AG04450 (cell line): ENCODE measurements around the gene SCAI. TPM values are rescaled to one million over a fixed set of nuclear protein-coding genes. Genes with fewer than 3 reads are reported as not detected.

Source experiments
- CTCF ChIA-PET: fragments of 300-600, 350-600 bp; formaldehyde crosslinking; extraction: SDS; loops from one replicate; lab custom pipeline; 2022; ENCODE audit warnings: antibody characterized with exemption, inconsistent platforms; lab: Charles Lee
- POLR2A ChIA-PET: fragments of 350-600 bp; formaldehyde crosslinking; extraction: SDS; loops from one replicate; lab custom pipeline; 2021; ENCODE audit warnings: antibody characterized with exemption, inconsistent platforms; lab: Yijun Ruan, JAX
- DNase-seq: peaks from one replicate; pipeline ENCODE4 v3.0.0-alpha.2; 2011; ENCODE audit warnings: low read depth, low spot score
- H3K27ac ChIP-seq: one replicate; pipeline ENCODE4 v1.5.1; 2012; ENCODE audit warnings: low read depth, low read length, control low read depth
- H3K27me3 ChIP-seq: one replicate; pipeline ENCODE4 v1.6.0; 2012; ENCODE audit warnings: low read length; ENCODE audit not compliant: control insufficient read depth, insufficient read depth
- H3K4me3 ChIP-seq: 2 replicates; pipeline ENCODE4 v1.5.1; 2011; ENCODE audit warnings: mild to moderate bottlenecking, low read depth, low read length, control low read depth
- H3K9me3 ChIP-seq: 2 replicates; pipeline ENCODE4 v1.5.1; 2012; ENCODE audit warnings: low read length; ENCODE audit not compliant: control insufficient read depth, insufficient read depth
- polyA plus RNA-seq: library from polyadenylated mRNA; depleted of rRNA; stranded (reverse); fragments of >200 nt; gene quantifications from 2 replicates; pipeline ENCODE4 v1.2.3, GENCODE V29; 2011; rRNA removed
- TF ChIP-seq, protein P1 (sequence below): IDR thresholded peaks from 2 replicates; pipeline ENCODE4 v1.5.1; 2011; ENCODE audit warnings: low read depth, low read length, control low read depth, inconsistent platforms

SCAI gene
- polyA plus RNA-seq, 1 experiment = 13.9 TPM

DNA sequence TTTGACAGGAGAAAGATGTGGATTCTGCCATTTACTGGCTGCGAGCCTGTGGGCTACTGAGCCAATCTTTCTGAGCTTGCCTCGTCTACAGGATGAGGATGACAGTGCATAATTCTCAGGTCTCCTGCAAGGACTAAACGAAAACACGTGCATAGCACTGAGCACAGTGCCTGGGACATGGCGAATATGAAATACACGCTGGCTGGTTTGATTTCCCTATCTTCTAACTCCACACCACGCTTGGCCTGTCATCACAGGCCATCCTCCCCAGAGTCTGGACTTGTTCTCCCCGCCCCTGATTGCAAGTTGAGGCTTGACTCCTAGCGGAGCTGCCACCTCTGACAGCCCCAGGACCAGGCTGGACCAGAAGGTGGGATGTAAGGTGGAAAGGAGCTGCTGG lies 243.5 kb downstream of the SCAI start:
- Histone ChIP-seq H3K9me3 (no peaks in the 10 kb centered on the region), H3K27me3 (no peaks in the 10 kb centered on the region), H3K4me3 (no peak overlapping the region), H3K27ac (peak overlapping the region; percentile 21)
- TF ChIP-seq, protein P1, sequence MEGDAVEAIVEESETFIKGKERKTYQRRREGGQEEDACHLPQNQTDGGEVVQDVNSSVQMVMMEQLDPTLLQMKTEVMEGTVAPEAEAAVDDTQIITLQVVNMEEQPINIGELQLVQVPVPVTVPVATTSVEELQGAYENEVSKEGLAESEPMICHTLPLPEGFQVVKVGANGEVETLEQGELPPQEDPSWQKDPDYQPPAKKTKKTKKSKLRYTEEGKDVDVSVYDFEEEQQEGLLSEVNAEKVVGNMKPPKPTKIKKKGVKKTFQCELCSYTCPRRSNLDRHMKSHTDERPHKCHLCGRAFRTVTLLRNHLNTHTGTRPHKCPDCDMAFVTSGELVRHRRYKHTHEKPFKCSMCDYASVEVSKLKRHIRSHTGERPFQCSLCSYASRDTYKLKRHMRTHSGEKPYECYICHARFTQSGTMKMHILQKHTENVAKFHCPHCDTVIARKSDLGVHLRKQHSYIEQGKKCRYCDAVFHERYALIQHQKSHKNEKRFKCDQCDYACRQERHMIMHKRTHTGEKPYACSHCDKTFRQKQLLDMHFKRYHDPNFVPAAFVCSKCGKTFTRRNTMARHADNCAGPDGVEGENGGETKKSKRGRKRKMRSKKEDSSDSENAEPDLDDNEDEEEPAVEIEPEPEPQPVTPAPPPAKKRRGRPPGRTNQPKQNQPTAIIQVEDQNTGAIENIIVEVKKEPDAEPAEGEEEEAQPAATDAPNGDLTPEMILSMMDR = no peak
- POLR2A ChIA-PET = no interaction called here
- CTCF ChIA-PET = no interaction called here
- DNase-seq = no peak

DNA sequence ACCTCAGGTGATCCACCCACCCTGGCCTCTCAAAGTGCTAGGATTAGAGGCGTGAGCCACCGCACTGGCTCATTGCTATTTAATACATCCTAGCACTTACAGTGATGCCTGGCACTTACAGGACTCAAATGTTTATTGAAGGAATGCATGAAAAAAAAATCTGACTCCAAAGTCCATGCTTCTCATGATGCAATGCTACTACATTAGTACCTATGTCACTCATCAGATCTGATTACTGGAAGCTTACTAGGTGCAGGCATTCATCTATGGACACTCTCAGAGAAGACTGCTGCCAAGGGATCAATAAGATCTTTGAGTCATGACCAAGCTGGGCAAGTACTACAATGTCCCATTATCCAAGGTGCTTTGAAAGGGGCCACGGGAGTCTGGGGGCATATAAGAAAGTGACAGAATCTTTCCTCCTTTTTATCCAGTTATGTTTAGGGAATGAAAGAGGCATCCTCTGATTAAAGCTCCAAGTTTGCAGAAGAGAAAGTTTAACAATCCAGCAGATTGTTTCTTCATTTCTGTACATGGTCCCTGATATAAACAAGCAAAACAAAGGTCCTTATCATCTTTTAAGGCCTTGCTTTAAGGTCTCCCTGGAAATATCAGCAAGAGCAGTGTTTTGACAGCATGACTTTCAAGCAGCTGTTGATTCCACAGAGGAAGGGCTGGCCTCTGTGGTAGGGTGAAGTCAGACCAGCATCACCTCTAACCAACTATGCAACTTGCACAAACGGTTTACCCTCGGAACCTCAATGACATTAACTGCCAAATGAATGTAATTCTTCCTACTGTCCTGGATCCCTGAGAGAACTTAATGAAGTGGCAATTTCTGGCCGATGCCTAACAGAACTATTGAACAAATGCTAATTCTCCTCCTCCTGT lies 245.5 kb downstream of the SCAI start:
- TF ChIP-seq, protein P1 = no peak
- POLR2A ChIA-PET = no interaction called here
- no peaks in the 10 kb centered on the region for H3K27me3 ChIP-seq
- no peak overlapping the region for H3K27ac ChIP-seq
- no peaks in the 10 kb centered on the region for H3K9me3 ChIP-seq
- no peak overlapping the region for H3K4me3 ChIP-seq
- CTCF ChIA-PET = no interaction called here
- DNase-seq = no peak

DNA sequence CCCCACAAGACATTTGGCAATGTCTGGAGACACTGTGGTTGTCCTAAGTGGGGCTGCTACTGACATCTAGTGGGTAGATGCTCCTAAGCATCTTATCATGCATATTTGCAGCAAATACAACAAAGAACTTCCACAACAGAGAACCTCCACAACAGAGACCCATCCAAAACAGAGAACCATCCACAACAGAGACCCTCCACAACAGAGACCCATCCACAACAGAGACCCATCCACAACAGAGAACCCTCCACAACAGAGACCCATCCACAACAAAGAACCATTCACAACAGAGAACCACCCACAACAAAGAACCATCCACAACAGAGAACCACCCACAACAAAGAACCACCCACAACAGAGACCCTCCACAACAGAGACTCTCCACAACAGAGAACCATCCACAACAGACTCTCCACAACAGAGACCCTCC lies 248.6 kb downstream of the SCAI start:
- ChIA-PET POLR2A (no interaction called here), CTCF (interaction anchor here (0.6 to 1.9 kb wide), 10 partner anchors 10 to 272 kb away, joined by 3 to 38 read pairs (median 3); partner anchors contain the start of genes NR6A1 and WDR38)
- Histone ChIP-seq H3K27ac (no peak overlapping the region), H3K4me3 (no peak overlapping the region), H3K27me3 (no peaks in the 10 kb centered on the region), H3K9me3 (no peaks in the 10 kb centered on the region)
- DNase-seq = no peak
- TF ChIP-seq, protein P1 = peak; percentile 70

DNA sequence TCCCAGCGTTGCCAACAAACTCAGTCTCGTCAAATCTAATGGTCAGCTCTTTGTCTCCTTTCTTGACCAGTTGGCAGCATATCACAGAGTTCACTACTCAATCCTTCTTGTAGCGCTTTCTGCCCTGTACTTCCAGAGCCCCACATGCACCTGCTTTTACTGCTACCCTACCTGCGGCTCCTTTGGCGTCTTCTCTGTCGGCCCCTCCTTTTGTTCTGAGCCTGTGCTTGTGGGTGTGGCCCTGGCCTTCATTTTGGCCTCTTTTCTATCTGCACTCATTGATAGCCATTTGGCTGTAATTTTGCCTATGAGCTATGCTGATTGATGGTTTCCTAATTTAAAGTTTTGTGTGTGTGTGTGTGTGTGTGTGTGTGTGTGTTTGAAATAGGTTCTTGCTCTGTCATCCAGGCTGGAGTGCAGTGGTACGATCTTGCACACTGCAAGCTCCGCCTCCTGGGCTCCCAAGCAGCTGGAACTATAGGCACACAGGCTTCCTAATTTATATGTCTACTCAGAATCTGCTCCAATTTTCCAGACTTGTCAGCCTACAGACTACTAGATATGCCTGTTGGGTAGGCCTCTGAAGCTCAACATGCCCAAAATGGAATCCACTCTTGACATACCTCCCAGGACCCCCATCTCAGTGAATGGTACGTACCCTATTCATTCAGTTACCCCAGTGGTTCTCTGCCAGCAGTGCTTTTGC lies 249.1 kb downstream of the SCAI start:
- TF ChIP-seq, protein P1 = no peak
- CTCF ChIA-PET = interaction anchor here (0.6 to 1.9 kb wide), 14 partner anchors 8 to 272 kb away, joined by 3 to 38 read pairs (median 4); partner anchors contain the start of genes NR6A1 and WDR38
- no peak overlapping the region for H3K4me3 ChIP-seq
- H3K9me3 ChIP-seq = no peaks in the 10 kb centered on the region
- no peak for DNase-seq
- no peaks in the 10 kb centered on the region for H3K27me3 ChIP-seq
- no peak overlapping the region for H3K27ac ChIP-seq
- POLR2A ChIA-PET = no interaction called here

Other genes starting within 250 kb of the SCAI start
- 12.0 and 13.1 TPM in 2 replicates for gene GOLGA1, start 202.4 kb downstream of the SCAI start, polyA plus RNA-seq
- gene PPP6C, start 46.3 kb upstream of the SCAI start, polyA plus RNA-seq = 24.3 and 34.8 TPM in 2 replicates
- gene RABEPK, start 57.0 kb upstream of the SCAI start, polyA plus RNA-seq = 45.5 and 45.8 TPM in 2 replicates
- 477 and 591 TPM in 2 replicates for gene HSPA5, start 97.8 kb upstream of the SCAI start, polyA plus RNA-seq
- gene GAPVD1, start 118.3 kb upstream of the SCAI start, polyA plus RNA-seq = 22.1 and 25.8 TPM in 2 replicates